H1 (cell line): ENCODE results near the gene MYO1F. TPM values are rescaled to one million over a fixed set of nuclear protein-coding genes. Genes with fewer than 3 reads are reported as not detected.

Experiments used
- ATF3 ChIP-seq: IDR thresholded peaks from 2 replicates; pipeline ENCODE4 v1.6.1; 2011; ENCODE audit warnings: low read depth, mild to moderate bottlenecking, low read length; ENCODE audit not compliant: insufficient read depth
- CBX5 ChIP-seq: fragments of 300-800, 300-1000 bp; sonication (generic); IDR thresholded peaks from 2 replicates; pipeline ENCODE4 v1.7.1; 2016; ENCODE audit warnings: antibody characterized with exemption, low read length, low read depth
- CBX8 ChIP-seq: fragments of 300-800, 300-1000 bp; sonication (generic); IDR thresholded peaks from 2 replicates; pipeline ENCODE4 v1.7.1; 2016; ENCODE audit warnings: low read depth, low read length, borderline replicate concordance
- CHD1 ChIP-seq: IDR thresholded peaks from 2 replicates; pipeline ENCODE4 v1.6.1; 2012; ENCODE audit warnings: low read depth, low read length, improper control_type of control experiment
- CREB1 ChIP-seq: IDR thresholded peaks from 2 replicates; pipeline ENCODE4 v1.6.1; 2012; ENCODE audit warnings: inconsistent platforms
- CTCF ChIP-seq, 3 experiments: IDR thresholded peaks; 1 replicate in 2 of 3; 2 replicates in 1 of 3; pipeline versions ENCODE4 v1.5.1 to v1.6.1; 2011; ENCODE audit warnings: low read length in 3 of 3, mild to moderate bottlenecking in 3 of 3, inconsistent platforms in 2 of 3, low read depth in 1 of 3, moderate library complexity in 1 of 3; ENCODE audit not compliant: insufficient read depth in 1 of 3; ENCODE audit errors: control extremely low read depth in 1 of 3
- EZH2 ChIP-seq: fragments of 200-600 bp; sonication (generic); IDR thresholded peaks from 2 replicates; pipeline ENCODE4 v1.7.1; 2012; ENCODE audit warnings: low read depth, mild to moderate bottlenecking, moderate library complexity, low read length, inconsistent platforms; ENCODE audit not compliant: severe bottlenecking
- JUND ChIP-seq: IDR thresholded peaks from 2 replicates; pipeline ENCODE4 v1.6.1; 2011; ENCODE audit warnings: mild to moderate bottlenecking, improper control_type of control experiment, low read length
- KDM1A ChIP-seq: fragments of 200-600, 300-600 bp; sonication (generic); IDR thresholded peaks from 2 replicates; pipeline ENCODE4 v1.7.1; 2016; ENCODE audit warnings: mild to moderate bottlenecking, low read length, borderline replicate concordance
- MAFK ChIP-seq: IDR thresholded peaks from 2 replicates; pipeline ENCODE4 v1.6.1; 2012; ENCODE audit warnings: low read depth, mild to moderate bottlenecking, improper control_type of control experiment, low read length
- MAX ChIP-seq: IDR thresholded peaks from 2 replicates; pipeline ENCODE4 v1.6.1; 2012; ENCODE audit warnings: inconsistent platforms
- SIN3A ChIP-seq, 2 experiments: IDR thresholded peaks in 1 of 2; conservative IDR thresholded peaks in 1 of 2; 2 replicates each; pipeline ENCODE4 v1.6.1; 2011 to 2012; ENCODE audit warnings: low read length in 2 of 2, improper control_type of control experiment in 1 of 2, low read depth in 1 of 2, mild to moderate bottlenecking in 1 of 2
- SRF ChIP-seq: IDR thresholded peaks from 2 replicates; pipeline ENCODE4 v1.6.1; 2011; ENCODE audit warnings: mild to moderate bottlenecking, low read depth, low read length, moderate library complexity
- TAF7 ChIP-seq: optimal IDR thresholded peaks from 2 replicates; pipeline ENCODE3; 2011; ENCODE audit warnings: low read depth, mild to moderate bottlenecking, inconsistent platforms, low read length, moderate library complexity, borderline replicate concordance
- TCF12 ChIP-seq: IDR thresholded peaks from 2 replicates; pipeline ENCODE4 v1.6.1; 2011; ENCODE audit warnings: low read depth, mild to moderate bottlenecking, low read length
- YY1 ChIP-seq: IDR thresholded peaks from 2 replicates; pipeline ENCODE4 v1.6.1; 2011; ENCODE audit warnings: low read depth, mild to moderate bottlenecking, low read length
- polyA plus RNA-seq, 7 experiments: library from polyadenylated mRNA; depleted of rRNA in 3 of 7; stranded (reverse) in 5 of 7; unstranded in 2 of 7; fragments of >200 nt in 5 of 7; fragments of 200-250 nt in 2 of 7; gene quantifications; 1 replicate in 5 of 7; 2 replicates in 1 of 7; 4 replicates in 1 of 7; pipeline versions ENCODE4 v1.2.1 to v1.2.3, GENCODE V29; 2011 to 2013; ENCODE audit warnings: missing spikeins in 2 of 7, mixed read lengths in 2 of 7
- total RNA-seq: library from RNA; stranded (reverse); fragmentation: NEBNext Ultra II Directional; extraction: Animal tissue kit (Norgen Biotek cat#: 25700); gene quantifications from 2 replicates; pipeline ENCODE4 v1.2.1, GENCODE V29; 2021

Gene MYO1F
- total and polyA plus RNA-seq, 2 of the 8 experiments (the other 6 are each of a cell fraction or from before 2014, with no cell fraction given), result 1.4 to 4.6 TPM

GRCh38 chr19:8585894-8586750 is 8.9 kb upstream of the MYO1F start (continued):
- no peak for TF ChIP-seq CBX8
- TF ChIP-seq SIN3A (conservative IDR thresholded peaks at IDR 0.05 in 1 of 2, IDR thresholded peaks at IDR 0.05 in 1 of 2; ENCODE audit: low read depth in 1 of 2, low read length in 2 of 2), result peak in 1 of 2 experiments; percentile 51; a peak in 1 of 4 replicates
- TF ChIP-seq ATF3, result peak; percentile 49; the same call in 1 of the 2 replicates
- TF ChIP-seq SRF, result 0 out of 2 replicates have a peak, but pooled peaks have one; percentile 9
- TF ChIP-seq KDM1A, result peak; percentile 54; the same call in 1 of the 2 replicates
- TF ChIP-seq YY1, result peak; percentile 69
- TF ChIP-seq CREB1, result 0 out of 2 replicates have a peak, but pooled peaks have one; percentile 42
- TF ChIP-seq MAFK, result no peak
- TF ChIP-seq JUND, result no peak
- TF ChIP-seq MAX, result 0 out of 2 replicates have a peak, but pooled peaks have one; percentile 8
- TF ChIP-seq CBX5, result no peak
- TF ChIP-seq TCF12, result 0 out of 2 replicates have a peak, but pooled peaks have one; percentile 34
- no peak for TF ChIP-seq CHD1
- peak; percentile 45 for TF ChIP-seq TAF7
- TF ChIP-seq EZH2, result no peak
- TF ChIP-seq CTCF (IDR thresholded peaks at IDR 0.05; ENCODE audit: control extremely low read depth in 1 of 3, insufficient read depth in 1 of 3, low read depth in 1 of 3, low read length in 3 of 3), result peak; percentile 89 to 98 (median 93)
- TF ChIP-seq, all 59 proteins: peak for 13
